Dermis lymphatic vessel endothelial cell (primary cell): ENCODE measurements around the gene SPTBN2. TPM values are rescaled to one million over a fixed set of nuclear protein-coding genes. Genes with fewer than 3 reads are reported as not detected.

Experiments
- total RNA-seq: library from RNA; depleted of rRNA; stranded (reverse); fragments of >200 nt; gene quantifications from 2 replicates; pipeline ENCODE4 v1.2.1, GENCODE V29; 2014

SPTBN2 gene
- 12.6 TPM in 2 replicates for total RNA-seq

DNA sequence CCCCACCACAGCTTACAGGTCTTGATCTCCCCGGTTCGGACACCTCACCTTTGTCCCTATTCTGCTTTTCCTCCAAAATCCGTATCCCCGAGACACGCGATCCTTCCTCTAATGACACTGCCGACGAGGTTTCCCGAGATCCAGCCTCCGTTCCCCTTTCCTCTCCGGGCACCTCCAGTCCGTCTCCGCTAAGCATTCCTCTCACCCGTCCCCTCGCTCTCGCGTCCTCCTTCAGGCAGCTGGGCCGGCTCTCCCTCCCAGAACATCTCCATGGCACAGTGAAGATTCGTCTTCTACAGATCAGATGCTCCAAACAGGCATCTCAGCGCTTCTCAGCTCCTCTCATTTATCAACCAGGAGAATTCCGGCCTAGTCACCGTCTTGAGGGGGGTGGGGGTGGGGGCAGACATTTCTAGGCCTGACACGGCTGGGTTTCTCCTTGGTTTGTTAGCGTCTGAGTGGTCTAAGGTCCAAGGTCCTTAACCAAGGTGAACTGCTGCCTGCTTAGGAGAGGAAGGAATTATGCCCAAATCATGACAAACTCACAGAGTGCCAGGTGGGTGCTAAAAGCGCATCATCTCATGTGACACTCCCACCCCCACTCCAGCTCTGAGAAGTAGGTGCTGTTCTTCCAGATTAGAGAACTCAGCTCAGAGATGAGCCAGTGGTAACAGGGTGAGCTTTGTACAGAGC is at the start of gene SPTBN2:
TSS of gene SPTBN2 (minus strand) at position 524 of the 693 bp plus-strand sequence. CDS start 7,976 bp downstream, outside the sequence.

DNA sequence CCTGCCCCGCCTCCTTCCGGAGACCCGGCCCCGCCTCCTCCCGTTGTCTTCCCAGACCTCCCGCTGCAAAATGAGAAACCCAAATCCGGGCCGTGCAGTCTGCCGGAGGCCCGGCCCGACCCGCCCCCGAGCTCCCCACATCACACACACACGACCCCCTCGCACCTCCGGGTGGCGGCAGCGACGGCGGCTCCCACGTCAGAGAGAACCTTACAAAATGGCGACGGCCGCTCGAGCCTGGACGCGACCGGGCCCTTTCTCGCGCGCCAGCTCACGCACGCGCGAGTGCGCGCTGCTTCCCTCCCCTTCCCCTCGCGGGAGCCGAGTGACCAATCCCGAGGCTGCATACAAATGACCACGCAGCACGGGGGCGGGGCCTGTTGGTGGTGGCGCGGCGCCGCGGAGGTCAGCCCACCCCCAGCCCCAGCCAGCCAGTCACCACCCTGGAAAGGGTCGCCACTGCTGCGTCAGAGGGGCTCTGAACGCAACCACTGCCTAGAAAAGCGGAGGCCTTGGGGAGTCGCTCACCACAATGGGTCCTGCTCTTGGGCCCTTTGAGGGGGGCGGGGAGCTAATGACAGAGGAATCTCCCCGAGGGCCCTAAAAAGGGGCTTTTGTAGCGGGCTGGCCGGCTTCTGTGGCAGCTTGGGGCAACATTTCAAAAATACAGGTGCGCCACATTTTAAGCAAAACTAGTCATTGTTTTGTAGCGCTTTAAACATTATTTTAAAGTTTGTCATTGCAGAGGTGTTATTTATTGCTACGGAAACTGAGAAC is 51.2 kb downstream of the SPTBN2 start, which contains the start of gene RBM4B:
TSS of gene RBM4B (minus strand) at position 289 of the 777 bp plus-strand sequence. CDS start 808 bp downstream, outside the sequence.

DNA sequence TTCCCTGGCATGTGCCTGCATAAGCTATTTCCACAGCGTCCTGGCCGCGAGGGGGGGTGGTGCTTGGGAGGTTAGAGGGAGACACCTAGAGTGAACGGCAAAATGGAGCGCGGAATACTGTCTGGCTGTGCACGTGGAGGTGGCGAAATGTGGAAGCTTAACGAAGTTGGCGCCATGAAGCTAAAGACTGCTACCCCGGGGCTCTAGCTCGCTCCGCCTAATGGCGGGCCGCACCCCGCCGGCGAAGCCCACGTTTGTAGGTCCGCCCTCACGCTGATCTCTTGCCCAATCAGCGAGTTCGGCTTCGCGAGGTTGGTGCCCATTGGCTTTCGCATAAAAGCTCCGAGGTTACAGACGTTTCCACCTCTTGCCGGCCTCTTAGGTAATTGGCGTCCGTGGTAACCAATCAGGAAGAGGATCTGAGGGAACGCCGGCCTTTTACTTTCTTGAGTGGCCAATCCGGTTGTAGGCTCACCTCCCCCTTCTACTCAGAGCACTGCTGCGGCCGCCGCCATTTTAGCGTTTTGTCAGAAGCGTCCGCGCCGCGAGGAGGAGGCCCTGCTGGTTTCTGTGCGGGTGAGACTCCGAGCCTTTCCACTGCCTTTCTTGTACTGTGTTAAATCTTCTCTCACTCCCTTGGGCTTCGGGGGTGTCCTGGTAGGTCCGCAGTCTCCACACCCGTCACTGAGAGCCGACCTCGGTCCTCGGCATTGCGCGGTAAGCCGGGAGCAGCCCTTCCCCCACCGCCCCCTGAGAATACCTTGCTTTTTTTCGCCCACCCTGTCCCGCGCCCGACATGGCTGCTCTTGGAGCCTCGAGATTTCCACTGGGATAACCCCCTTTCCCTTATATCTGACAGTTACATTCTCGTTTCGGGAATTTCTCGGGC is 90.6 kb downstream of the SPTBN2 start, which contains the start of gene RBM4:
TSS of gene RBM4 (plus strand) at position 527 of the 889 bp plus-strand sequence. CDS start 1,009 bp downstream, outside the sequence.

Other genes with a start within 250 kb of the SPTBN2 start
- 36.2 and 42.4 TPM in 2 replicates for gene DPP3, start 248.8 kb downstream of the SPTBN2 start, total RNA-seq
- 15.0 and 20.4 TPM in 2 replicates for gene BBS1, start 218.6 kb downstream of the SPTBN2 start, total RNA-seq
- 12.9 and 14.8 TPM in 2 replicates for gene ZDHHC24, start 183.2 kb downstream of the SPTBN2 start, total RNA-seq
- gene ACTN3, start 182.3 kb downstream of the SPTBN2 start, total RNA-seq, result not detected in 2 replicates
- 39.6 and 44.7 TPM in 2 replicates for gene CTSF, start 160.6 kb downstream of the SPTBN2 start, total RNA-seq
- 0.11 and 0.17 TPM in 2 replicates for gene CCDC87, start 136.2 kb downstream of the SPTBN2 start, total RNA-seq
- gene CCS, start 136.0 kb downstream of the SPTBN2 start, total RNA-seq, result 28.3 and 29.9 TPM in 2 replicates
- gene RBM14, start 112.6 kb downstream of the SPTBN2 start, total RNA-seq, result 16.5 and 18.7 TPM in 2 replicates
- 132 and 183 TPM in 2 replicates for gene RBM4, start 90.5 kb downstream of the SPTBN2 start, total RNA-seq
- 20.6 and 26.5 TPM in 2 replicates for gene RBM4B, start 51.3 kb downstream of the SPTBN2 start, total RNA-seq
- 14.8 and 15.6 TPM in 2 replicates for gene RCE1, start 114.2 kb upstream of the SPTBN2 start, total RNA-seq
- 14.2 and 17.1 TPM in 2 replicates for gene LRFN4, start 127.8 kb upstream of the SPTBN2 start, total RNA-seq
- gene PC, start 229.2 kb upstream of the SPTBN2 start, total RNA-seq, result 5.9 and 15.2 TPM in 2 replicates
- not detected in 2 replicates for gene C11orf86, start 246.1 kb upstream of the SPTBN2 start, total RNA-seq